ENCODE measurements around the gene ZDHHC20.
A peak's percentile ranks its signal among the peaks of the same experiment; 100 is the strongest.

Gene ZDHHC20, protein sequence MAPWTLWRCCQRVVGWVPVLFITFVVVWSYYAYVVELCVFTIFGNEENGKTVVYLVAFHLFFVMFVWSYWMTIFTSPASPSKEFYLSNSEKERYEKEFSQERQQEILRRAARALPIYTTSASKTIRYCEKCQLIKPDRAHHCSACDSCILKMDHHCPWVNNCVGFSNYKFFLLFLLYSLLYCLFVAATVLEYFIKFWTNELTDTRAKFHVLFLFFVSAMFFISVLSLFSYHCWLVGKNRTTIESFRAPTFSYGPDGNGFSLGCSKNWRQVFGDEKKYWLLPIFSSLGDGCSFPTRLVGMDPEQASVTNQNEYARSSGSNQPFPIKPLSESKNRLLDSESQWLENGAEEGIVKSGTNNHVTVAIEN

DNA sequence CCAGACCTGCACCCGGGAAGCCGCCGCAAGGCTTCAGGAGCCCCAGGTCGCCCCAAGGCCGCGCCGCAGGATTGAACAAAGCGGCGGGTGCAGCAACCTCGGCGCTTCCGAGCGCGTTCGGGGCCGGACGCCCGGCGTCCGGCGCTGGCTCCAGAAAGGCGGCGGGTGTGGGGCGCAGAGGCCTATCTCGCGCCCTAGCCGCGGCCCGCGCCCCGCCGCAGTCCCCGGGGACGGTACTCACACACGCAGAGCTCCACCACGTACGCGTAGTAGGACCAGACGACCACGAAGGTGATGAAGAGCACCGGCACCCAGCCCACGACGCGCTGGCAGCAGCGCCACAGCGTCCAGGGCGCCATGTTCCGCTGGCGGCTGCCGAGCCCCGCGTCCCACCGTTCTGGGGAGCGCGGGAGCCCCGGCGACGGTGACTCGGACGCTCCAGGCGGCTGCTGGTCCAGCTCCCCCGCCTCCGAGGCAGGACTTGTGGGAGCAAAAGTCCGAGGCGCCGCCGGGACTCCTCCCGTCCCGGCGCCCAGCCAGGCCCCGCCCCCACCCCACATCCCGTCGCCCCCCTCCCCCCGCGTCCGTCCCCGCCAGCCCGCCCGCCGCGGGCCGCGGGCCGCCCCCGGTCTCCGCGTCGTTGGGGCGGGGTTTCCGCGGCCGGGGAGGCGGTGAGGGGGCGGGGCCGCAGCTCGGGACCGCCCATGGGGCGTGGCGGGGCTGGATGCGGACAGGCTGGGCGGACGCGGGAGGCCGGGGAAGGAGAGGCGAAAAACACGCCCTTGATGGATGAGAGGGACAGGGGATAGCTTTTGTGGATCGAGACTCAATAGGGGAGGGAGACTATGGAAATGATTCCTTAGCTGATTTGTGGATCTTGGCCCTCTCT, at the start of gene ZDHHC20:
Gene ZDHHC20, minus strand, starts transcription at position 491 of the 889 bp plus-strand sequence. Its CDS starts 132 bp downstream, at position 359.
- DNase-seq (ENCODE audit: low spot score) = peak; percentile 94

DNA sequence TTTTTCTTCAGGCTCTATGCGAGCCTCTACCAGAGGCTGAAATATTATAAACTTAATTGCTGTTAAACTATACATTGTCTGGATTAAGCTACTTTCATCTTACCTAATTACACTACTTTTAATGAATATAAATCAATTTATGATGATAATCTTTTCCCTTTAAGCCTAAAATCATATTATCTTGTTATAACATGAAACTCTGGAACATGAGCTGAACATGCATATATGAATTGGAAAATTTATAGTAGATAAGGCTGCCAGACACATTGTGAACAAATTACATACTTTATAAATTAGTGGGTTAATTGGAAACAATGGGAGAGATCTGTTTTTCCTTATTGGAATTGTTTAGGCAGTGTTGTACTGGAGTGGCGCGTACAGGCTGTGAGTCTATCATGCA, 45.3 kb upstream of the ZDHHC20 start:
- DNase-seq (ENCODE audit: low spot score) = no peak

DNA sequence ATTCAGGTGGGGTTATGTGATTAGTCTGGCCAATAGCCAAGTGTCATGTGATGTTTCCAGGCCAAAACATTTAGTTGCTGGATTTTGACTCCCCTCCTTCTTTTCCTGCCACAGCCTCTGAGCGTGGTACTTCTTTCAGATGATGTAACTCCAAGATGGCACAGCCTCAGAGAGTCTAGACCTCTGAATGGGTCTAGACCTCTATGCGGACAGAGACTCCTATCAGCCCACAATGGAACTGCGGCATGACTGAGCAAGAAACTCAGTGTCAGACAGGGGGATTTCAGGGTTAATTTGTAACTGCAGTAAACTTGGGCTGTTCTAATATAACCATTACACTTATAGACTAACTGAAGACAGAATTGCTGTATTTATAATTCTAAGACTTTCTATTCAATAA, 42.6 kb upstream of the ZDHHC20 start:
- DNase-seq (ENCODE audit: low spot score) = no peak

DNA sequence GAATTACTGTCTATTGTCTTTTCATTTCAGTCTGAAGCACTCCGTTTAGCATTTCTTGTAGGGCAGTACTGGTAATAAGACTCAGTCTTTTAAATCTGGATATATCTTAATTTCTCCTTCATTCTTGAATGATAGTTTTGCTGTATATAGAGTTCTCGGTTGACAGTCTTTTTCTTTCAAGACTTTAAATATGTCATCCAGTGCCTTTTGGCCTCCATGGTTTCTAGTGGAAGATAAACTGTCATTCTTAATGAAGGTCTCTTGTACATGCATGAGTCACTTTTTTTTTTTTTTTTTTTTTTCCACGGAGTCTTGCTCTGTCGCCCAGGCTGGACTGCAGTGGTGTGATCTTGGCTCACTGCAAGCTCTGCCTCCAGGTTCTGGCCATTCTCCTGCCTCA, 27.2 kb upstream of the ZDHHC20 start:
- DNase-seq (ENCODE audit: low spot score) = no peak

DNA sequence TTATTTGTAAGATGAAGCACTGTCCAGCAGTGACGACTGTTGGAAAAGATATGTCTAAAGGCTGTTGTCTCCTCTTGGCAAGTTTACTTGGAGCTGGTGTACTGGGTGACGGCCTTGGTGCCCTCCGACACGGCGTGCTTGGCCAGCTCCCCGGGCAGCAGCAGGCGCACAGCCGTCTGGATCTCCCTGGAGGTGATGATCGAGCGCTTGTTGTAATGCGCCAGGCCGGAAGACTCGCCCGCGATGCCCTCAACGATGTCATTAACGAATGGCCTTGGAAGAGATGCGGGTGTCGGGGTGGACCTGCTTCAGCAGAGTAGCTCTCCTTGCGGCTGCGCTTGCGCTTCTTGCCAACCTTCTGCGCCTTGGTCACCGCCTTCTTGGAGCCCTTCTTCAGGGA, 24.6 kb upstream of the ZDHHC20 start:
- no peak for DNase-seq (ENCODE audit: low spot score)

DNA sequence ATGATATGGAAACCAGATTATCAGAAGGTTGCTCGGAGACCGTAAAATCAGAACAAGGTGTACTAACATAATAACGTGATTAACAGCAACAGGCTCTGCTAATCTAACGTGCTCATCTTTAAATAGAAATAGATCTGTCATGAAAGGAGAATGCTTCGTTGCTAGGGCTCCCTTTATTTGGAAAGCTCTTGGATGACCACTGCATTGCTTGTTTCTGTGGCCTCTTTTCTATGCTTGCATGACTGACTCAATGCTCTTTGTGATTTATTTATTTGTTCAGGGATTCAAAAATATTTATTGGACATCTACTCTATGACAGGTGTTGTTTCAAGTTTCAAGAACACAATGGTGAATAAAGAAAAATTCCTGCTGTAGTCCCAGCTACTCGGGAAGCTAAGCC, 22.3 kb upstream of the ZDHHC20 start:
- no peak for DNase-seq (ENCODE audit: low spot score)

DNA sequence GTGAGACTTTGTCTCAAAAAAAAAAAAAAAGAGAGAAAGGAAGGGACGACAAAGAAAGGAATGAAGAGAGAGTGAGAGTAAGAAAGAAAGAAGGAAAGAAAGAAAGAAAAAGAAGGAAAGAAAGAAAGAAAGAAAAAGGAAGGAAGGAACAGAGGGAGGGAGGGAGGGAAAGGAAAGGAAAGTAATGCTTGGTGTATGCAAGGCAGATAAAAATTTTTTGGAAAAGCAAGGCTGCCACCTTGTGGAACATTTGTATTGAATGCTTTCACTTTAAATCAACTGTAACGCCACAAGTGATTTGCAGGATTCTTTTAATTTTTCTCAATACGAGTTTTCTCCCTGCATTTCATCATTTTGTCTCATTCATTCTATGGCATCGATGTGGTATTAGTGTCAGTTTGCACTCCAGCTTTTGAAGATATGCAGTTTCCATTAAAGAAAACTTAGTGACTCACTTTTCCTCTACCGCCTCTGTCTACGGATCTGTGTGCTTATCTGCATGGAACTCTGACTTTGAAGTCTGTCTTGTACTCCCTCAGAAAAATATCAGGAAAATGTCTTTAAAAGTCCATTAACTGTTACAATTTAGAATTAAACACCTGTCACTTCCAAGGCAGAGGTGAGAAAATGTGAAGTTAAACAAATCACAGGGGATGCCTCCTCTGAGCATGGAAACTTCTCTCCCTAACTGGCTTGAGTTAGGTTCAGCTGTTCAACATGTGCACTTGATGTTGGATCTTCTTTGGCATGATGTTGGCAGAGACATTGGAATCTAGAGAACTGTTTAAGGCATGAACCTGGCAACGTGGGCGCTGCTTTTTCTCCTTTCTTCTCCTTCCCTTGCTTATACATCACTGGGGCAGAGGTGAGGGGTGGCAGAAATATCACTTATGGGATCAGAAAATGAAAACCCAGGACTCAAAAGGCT, 20.0 kb upstream of the ZDHHC20 start:
- DNase-seq (ENCODE audit: low spot score) = no peak

DNA sequence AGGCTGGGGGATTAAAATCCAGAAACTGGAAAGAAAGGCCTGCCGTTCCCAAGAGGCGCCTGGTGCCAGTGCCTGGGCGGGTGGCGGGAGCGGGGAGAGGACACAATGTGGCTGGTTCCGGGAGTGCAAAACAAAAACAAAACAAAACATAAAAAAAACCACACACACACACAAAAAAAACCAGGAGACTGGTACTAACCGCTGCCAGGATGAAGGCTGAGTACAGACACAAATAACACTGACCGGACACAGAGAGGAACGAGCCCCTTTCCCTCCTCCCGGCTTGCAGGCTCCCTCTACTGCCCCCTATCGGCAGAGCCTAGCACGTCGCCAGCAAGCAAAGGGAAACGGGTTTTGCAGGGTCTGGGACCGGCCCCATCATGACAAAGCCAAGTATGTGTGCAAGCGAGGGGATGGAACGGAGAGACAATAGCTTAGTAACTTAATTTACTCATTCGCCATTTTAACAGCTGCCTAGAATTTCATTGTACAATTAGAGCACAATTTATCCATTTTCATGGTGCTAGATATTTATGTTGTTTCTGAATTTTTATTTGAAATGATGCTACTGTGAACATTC, 17.9 kb upstream of the ZDHHC20 start:
- peak; percentile 91 for DNase-seq (ENCODE audit: low spot score)

DNA sequence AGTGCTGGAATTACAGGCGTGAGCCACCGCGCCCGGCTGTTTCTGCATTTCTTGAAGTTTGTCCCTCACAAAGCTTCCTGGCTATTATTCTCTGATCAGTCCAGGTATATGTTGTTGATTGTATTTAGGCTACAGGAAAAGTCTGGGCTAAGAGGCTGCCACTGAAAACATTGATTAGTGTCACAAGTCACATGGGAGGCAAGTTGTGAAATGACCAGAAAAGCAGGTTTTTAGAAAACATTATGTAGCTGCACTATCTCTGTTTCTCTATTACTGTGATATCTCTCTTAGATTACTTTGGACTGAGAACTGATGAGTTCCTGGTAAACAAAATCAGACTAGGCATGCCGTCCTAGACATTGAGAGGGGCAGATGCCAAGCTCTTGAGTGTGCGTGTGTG, 16.0 kb upstream of the ZDHHC20 start:
- no peak for DNase-seq (ENCODE audit: low spot score)

DNA sequence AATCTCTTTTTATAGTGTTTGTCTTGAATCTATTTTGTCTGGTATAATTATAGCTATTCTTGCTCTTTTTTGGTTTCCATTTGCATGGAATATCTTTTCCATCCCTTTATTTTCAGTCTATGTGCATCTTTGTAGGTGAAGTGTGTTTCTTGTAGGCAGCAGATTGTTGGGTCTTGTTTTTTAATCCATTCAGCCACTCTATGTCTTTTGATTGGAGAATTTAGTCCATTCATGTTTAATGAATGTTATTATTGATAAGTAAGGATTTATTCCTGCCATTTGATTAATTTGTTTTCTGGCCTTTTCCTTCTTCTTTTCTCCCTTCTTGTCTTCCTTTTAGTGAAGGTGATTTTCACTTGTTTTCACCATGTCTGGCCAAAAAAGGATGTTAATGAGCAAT, 11.7 kb upstream of the ZDHHC20 start:
- DNase-seq (ENCODE audit: low spot score) = no peak

DNA sequence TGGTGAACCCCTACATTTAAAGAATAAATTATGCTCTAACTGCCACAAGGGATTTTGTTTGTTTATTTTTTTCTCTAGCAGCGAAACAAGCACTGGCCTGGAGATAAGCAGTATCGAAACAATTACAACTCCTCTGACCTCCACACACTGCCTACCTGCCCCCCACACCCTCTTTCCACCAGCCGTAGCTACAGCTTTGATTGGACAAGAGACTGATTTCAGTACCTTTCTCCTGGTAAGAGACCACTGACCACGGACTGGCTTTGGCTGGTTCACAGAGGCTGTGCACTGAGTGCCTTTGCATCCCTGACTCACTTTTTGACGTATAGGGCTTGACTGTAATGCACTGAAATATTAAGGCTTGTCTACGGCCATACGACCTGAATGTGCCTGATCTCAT, 7.4 kb upstream of the ZDHHC20 start:
- no peak for DNase-seq (ENCODE audit: low spot score)

DNA sequence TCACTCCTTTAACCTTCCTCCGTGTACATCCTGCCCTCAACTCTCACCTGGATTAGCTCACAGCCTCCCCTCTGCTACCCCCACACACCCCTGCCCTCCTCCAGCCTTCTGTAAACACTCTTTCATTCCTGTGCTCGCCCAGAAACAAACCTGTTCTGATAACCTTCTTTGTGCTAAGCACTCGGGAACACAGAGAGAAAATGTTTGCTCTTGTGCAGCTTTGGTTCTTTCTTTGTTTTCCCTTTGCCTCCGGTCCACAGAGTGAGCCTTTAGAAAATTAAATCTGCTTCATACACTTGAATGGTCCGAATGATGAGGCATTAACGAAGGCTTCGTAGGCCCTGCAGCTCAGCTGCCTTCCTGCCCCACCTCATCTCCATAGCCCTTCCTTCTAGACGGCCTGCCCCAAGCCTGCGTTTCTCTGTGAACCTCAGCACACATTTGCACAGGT, 6.6 kb upstream of the ZDHHC20 start:
- no peak for DNase-seq (ENCODE audit: low spot score)

DNA sequence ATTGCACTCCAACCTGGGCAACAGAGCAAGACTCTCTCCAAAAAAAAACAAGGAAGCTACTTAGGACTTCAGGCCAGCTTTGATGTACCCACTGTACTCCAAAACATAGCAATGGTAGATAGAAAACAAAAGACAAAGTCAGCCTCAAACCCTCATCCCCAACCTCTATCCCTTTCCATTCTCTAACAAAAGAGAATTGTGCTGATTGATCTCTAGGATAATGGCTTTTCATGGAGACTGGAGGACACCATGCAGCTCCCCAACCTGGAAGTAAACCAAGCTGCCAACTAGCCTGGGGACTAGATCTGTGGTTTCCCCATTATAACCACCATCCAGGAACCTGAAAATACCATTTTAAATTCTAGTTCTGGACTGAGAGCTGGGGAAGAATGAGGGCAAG, 4.3 kb upstream of the ZDHHC20 start:
- no peak for DNase-seq (ENCODE audit: low spot score)

DNA sequence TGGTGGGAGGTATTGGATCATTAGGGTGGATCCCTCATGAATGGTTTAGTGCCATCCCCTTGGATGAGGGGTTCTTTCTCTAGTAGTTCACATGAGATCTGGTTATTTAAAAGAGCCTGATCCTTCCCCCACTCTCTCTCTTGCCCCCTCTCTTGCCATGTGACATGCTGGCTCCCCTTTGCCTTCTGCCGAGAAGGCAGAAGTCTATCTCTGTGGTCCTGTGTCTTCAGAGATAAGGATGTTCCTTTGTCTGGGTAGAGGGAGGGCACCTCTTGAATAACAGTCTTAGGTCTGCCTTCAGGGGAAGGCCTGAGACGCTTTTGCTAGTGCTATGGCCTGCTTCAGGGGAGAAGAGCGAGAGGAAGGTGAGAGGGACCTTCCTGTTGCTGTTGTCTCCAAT, 2.0 kb upstream of the ZDHHC20 start:
- DNase-seq (ENCODE audit: low spot score) = no peak

DNA sequence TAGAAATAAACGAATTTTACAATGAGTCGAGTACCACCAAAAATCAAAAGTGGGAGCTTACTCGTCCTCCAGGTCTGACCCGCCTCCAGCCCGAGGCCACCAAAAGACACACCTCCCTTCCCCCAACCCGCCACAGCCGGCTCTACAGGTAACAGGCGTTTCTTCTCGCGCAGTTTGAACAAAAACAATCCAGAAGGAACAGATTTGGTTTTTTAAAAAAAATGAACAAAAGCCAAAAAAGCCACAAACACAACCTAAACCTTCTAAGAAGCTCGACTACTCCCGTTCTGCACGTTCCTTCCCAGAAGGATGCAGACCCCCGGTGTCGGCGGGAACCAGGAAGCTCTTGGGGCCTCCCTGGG, 671 bp downstream of the ZDHHC20 start:
- DNase-seq (ENCODE audit: low spot score) = peak; percentile 63

DNA sequence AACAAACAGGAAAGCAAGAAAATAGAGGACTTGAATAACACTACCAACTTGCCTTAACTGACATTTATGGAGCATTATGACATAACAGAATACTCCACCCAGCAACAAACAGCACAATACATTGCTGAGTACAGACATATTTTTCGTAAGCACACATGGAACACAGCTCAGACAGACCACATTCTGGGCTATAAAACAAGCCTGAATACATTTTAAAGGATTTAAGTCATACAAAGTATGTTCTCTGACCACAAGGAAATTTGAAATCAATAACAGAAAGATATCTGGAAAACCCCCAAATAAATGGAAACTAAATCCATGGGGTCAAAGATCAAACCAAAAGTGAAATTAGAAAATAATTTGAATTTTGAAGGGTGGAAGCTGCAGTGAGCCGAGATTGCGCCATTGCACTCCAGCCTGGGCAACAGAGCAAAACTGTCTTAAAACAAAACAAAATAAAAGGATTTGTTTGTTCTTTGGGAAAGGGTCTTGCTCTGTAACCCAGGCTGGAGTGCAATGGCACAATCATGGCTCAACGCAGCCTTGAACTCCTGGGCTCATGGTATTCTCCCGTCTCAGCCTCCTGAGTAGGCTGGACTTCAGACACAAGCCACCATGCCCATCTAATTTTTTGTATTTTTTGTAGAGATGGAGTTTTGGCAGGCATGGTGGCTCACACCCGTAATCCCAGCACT, 5.6 kb downstream of the ZDHHC20 start:
- DNase-seq (ENCODE audit: low spot score) = no peak

DNA sequence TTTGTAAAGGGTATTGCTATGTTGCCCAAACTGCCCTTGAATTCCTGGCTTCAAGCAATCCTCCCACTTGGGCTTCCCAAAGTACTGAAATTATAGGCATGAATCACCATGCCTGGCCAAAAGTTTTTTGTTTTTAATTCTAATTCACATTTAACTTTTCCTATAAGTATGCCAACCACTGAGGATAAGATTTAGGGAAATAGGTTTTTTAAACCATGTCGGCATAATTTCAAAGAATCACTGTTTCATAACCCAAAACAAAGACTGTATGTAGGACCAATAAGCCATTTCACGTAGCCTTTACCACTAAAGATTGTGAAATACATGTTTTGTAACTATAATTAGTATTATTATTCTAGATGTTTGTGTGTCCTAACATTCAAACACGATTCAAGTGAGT, 8.2 kb downstream of the ZDHHC20 start:
- DNase-seq (ENCODE audit: low spot score) = no peak

DNA sequence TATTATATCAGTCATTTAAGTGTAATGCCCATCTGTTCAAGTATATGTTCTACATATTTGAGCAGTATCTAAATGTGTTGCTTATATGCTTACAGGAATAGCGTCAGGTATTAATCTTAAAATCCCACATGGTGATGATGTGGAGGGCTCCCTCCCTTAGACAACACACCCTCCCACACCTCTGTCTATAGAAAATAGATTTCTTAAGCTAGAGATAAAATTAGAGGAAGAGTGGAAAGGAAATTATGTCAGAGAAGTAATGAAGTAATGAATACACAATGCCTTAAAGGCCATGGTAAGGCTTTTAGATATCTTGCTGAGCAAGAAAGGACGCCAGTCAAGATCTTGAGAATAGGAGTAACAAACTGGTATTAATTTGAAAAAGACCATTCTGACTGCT, 12.4 kb downstream of the ZDHHC20 start:
- no peak for DNase-seq (ENCODE audit: low spot score)

DNA sequence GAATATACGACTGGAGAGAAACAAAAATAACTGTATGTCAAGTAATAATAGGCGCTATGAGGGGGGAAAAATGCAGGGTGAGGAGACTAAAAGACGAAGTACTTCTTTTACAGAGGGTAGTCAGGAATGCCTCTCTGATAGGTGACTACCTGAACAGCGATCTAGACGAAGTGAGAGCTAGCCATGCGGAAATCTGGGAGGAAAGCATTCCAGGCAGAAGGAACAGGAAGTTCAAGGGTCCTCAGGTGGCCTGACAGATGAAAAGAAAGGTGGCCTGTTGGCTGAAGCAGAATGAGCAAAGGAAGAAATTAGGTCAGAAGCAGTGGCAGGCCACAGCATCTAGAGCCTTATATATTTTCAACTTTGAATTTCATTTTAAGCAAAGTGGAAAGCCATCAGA, 13.3 kb downstream of the ZDHHC20 start:
- no peak for DNase-seq (ENCODE audit: low spot score)

DNA sequence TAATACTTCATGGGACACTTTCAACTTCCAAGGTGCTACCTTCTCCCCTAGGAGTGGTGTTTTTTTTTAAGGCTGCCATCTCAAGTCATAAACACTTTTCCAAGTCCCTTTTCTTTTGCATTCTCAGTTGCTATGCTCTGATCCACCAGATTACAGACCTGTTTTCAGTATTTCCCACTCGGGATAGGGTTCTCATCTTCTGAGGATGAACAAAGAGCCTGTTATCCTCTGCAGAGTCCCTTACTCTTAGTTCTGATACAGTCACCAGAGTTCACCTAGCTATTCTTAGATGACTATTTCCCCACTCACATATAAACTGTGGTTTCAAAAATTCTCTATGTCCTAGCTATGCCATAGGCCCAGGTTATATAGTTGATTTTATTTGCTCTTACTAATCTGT, 15.9 kb downstream of the ZDHHC20 start:
- DNase-seq (ENCODE audit: low spot score) = no peak

DNA sequence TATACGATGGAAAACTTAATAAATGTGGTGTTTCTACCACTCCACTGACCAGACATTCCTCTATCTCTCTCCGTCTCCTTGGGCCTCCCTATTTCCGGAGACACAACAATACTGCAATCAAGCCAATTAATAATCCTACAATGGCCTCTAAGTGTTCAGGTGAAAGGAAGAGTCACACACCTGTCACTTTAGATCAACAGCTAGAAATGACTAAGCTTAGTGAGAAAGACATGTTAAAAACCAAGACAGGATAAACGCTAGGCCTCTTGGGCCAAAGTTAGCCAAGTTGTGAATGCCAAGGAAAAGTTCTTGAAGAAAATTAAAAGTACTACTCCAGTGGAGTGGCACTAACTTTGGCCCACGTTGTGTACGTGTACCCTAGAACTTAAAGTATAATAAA, 22.5 kb downstream of the ZDHHC20 start:
- no peak for DNase-seq (ENCODE audit: low spot score)

Measured in ecto neural progenitor cell (in vitro differentiated cells).